HL-60 (cell line): ENCODE data around the gene VCX.
"Not testable (repeated sequence)": the region's sequence is repeated elsewhere in the genome, so short reads cannot be mapped to it uniquely, and the experiment has no call there.

ENCODE experiments used
- DNase-seq, 2 experiments: peaks; one replicate each; pipeline ENCODE4 v3.0.0-alpha.2; 2010 to 2020; ENCODE audit warnings: low read depth in 1 of 2, low spot score in 1 of 2
- H3K27ac ChIP-seq: fragments of 250-450 bp; sonication (Bioruptor Pico); replicated peaks from 2 replicates; pipeline ENCODE4 v1.5.1; 2020; ENCODE audit warnings: mild to moderate bottlenecking, moderate library complexity
- H3K27me3 ChIP-seq: fragments of 250-450 bp; sonication (Bioruptor Pico); 2 replicates; pipeline ENCODE4 v1.5.1; 2021; ENCODE audit warnings: mild to moderate bottlenecking, moderate library complexity; ENCODE audit not compliant: insufficient read depth, poor library complexity, severe bottlenecking
- H3K4me3 ChIP-seq: replicated peaks from 2 replicates; pipeline ENCODE4 v1.5.1; 2011; ENCODE audit warnings: mild to moderate bottlenecking, control low read depth, low read length; ENCODE audit not compliant: insufficient read depth
- CTCF ChIP-seq: IDR thresholded peaks from one replicate; pipeline ENCODE4 v1.5.1; 2011; ENCODE audit warnings: low read length, control low read depth, inconsistent platforms; ENCODE audit not compliant: insufficient read depth
- GABPA ChIP-seq: IDR thresholded peaks from 2 replicates; pipeline ENCODE4 v1.6.1; 2012; ENCODE audit warnings: low read depth
- POLR2AphosphoS5 ChIP-seq: IDR thresholded peaks from 2 replicates; pipeline ENCODE4 v1.6.1; 2012; ENCODE audit warnings: low read depth
- REST ChIP-seq: IDR thresholded peaks from 2 replicates; pipeline ENCODE4 v1.6.1; 2012; ENCODE audit warnings: low read depth; ENCODE audit not compliant: insufficient replicate concordance
- SPI1 ChIP-seq: IDR thresholded peaks from 2 replicates; pipeline ENCODE4 v1.6.1; 2012; ENCODE audit warnings: low read depth, mild to moderate bottlenecking, borderline replicate concordance
- long read RNA-seq: library from polyadenylated mRNA; unstranded; transcript quantifications from one replicate; pipeline ENCODE4 v2.0.0, GENCODE V29; 2020

Gene VCX
- long read RNA-seq, result 0 reads

- DNase-seq, H3K27me3 ChIP-seq, H3K4me3 ChIP-seq, H3K27ac ChIP-seq: not testable (repeated sequence)
Observed at GRCh38 chrX:7842871-7843270, at the start of gene VCX. Gene VCX, plus strand, starts transcription at chrX:7843171. Its CDS starts 33 bp downstream, at chrX:7843204.

GRCh38 chrX:7798327-7798726, 44.6 kb upstream of the VCX start:
- DNase-seq, result no peak
- Histone ChIP-seq H3K27me3 (no peaks in the 10 kb centered on the region), H3K27ac (no peak overlapping the region), H3K4me3 (no peak overlapping the region)
- TF ChIP-seq REST (no peak), GABPA (no peak), CTCF (no peak), SPI1 (no peak), POLR2AphosphoS5 (no peak)

GRCh38 chrX:7801711-7802110, 41.3 kb upstream of the VCX start:
- no peak for TF ChIP-seq REST
- TF ChIP-seq SPI1, result no peak
- TF ChIP-seq POLR2AphosphoS5, result no peak
- TF ChIP-seq GABPA, result no peak
- Histone ChIP-seq H3K27ac (no peak overlapping the region), H3K27me3 (no peaks in the 10 kb centered on the region), H3K4me3 (no peak overlapping the region)
- no peak for DNase-seq

GRCh38 chrX:7815166-7815805, 27.7 kb upstream of the VCX start:
- H3K27me3 ChIP-seq, result no peaks in the 10 kb centered on the region
- peak; percentile 57 for TF ChIP-seq SPI1
- TF ChIP-seq CTCF, result no peak
- H3K27ac ChIP-seq, result no peak overlapping the region
- peak in 1 of 2 experiments; percentile 7 for DNase-seq
- H3K4me3 ChIP-seq, result no peak overlapping the region

- TF ChIP-seq SPI1 (no peak), REST (no peak), GABPA (no peak), CTCF (no peak), POLR2AphosphoS5 (no peak)
- no peak overlapping the region for H3K4me3 ChIP-seq
- no peak overlapping the region for H3K27ac ChIP-seq
- no peaks in the 10 kb centered on the region for H3K27me3 ChIP-seq
- DNase-seq, result peak in 1 of 2 experiments; percentile 4
Observed at GRCh38 chrX:7828594-7828993, 14.4 kb upstream of the VCX start.
